Brain microvascular endothelial cell (primary cell): ENCODE data around the gene CST9L.

Experiments
- DNase-seq: peaks from one replicate; pipeline ENCODE4 v3.0.0-alpha.2; 2020
- H3K27ac ChIP-seq: fragments of 250-450 bp; sonication (Bioruptor Pico); 2 replicates; pipeline ENCODE4 v1.5.1; 2020; ENCODE audit warnings: mild to moderate bottlenecking, moderate library complexity
- H3K27me3 ChIP-seq: fragments of 250-450 bp; sonication (Bioruptor Pico); replicated peaks from 2 replicates; pipeline ENCODE4 v1.5.1; 2020; ENCODE audit warnings: mild to moderate bottlenecking
- H3K36me3 ChIP-seq: fragments of 250-450 bp; sonication (Bioruptor Pico); replicated peaks from 2 replicates; pipeline ENCODE4 v1.5.1; 2020; ENCODE audit warnings: mild to moderate bottlenecking
- H3K4me3 ChIP-seq: 2 replicates; pipeline ENCODE4 v1.5.1; 2011; ENCODE audit warnings: low read depth, mild to moderate bottlenecking, control low read depth, low read length, moderate library complexity
- CTCF ChIP-seq: IDR thresholded peaks from 2 replicates; pipeline ENCODE4 v1.5.1; 2011; ENCODE audit warnings: low read depth, mild to moderate bottlenecking, moderate library complexity, low read length, control low read depth, inconsistent platforms; ENCODE audit errors: missing control alignments
- in situ Hi-C: cut with HindIII; loops from 2 replicates; pipeline ENCODE4 v1.10.0; 2017; ENCODE audit warnings: low sequenced_read_pairs, low pct_ligation_motif_present

The CST9L gene

GRCh38 chr20:23562721-23563342 is 5.5 kb downstream of the CST9L start:
- Histone ChIP-seq H3K4me3 (no peak overlapping the region), H3K36me3 (no peaks in the 10 kb centered on the region), H3K27ac (no peak overlapping the region), H3K27me3 (no peaks in the 10 kb centered on the region)
- no peak for DNase-seq
- in situ Hi-C loops = no loop called here
- no peak for TF ChIP-seq CTCF

- no peaks in the 10 kb centered on the region for H3K36me3 ChIP-seq
- no peak overlapping the region for H3K4me3 ChIP-seq
- DNase-seq = no peak
- no peaks in the 10 kb centered on the region for H3K27me3 ChIP-seq
- no peak for TF ChIP-seq CTCF
- no peak overlapping the region for H3K27ac ChIP-seq
- in situ Hi-C loops = no loop called here
Observed at GRCh38 chr20:23554401-23554800, 13.9 kb downstream of the CST9L start.

- DNase-seq = no peak
- Histone ChIP-seq H3K36me3 (no peaks in the 10 kb centered on the region), H3K27me3 (no peaks in the 10 kb centered on the region), H3K27ac (no peak overlapping the region), H3K4me3 (no peak overlapping the region)
- in situ Hi-C loops = no loop called here
- TF ChIP-seq CTCF = no peak
Observed at GRCh38 chr20:23551786-23552185, 16.5 kb downstream of the CST9L start.

GRCh38 chr20:23551383-23551782 is 16.9 kb downstream of the CST9L start:
- no peaks in the 10 kb centered on the region for H3K36me3 ChIP-seq
- no peaks in the 10 kb centered on the region for H3K27me3 ChIP-seq
- TF ChIP-seq CTCF = no peak
- no peak overlapping the region for H3K27ac ChIP-seq
- no peak overlapping the region for H3K4me3 ChIP-seq
- no peak for DNase-seq
- in situ Hi-C loops = no loop called here

- Histone ChIP-seq H3K36me3 (no peaks in the 10 kb centered on the region), H3K4me3 (no peak overlapping the region), H3K27ac (no peak overlapping the region), H3K27me3 (no peaks in the 10 kb centered on the region)
- TF ChIP-seq CTCF = no peak
- in situ Hi-C loops = no loop called here
- no peak for DNase-seq
Observed at GRCh38 chr20:23550227-23550626, 18.1 kb downstream of the CST9L start.

- DNase-seq = no peak
- Histone ChIP-seq H3K36me3 (no peaks in the 10 kb centered on the region), H3K27me3 (no peaks in the 10 kb centered on the region), H3K4me3 (no peak overlapping the region), H3K27ac (no peak overlapping the region)
- no peak for TF ChIP-seq CTCF
- in situ Hi-C loops = no loop called here
Observed at GRCh38 chr20:23548408-23548807, 19.9 kb downstream of the CST9L start.
